ENCODE results near the gene DST.

DNA sequence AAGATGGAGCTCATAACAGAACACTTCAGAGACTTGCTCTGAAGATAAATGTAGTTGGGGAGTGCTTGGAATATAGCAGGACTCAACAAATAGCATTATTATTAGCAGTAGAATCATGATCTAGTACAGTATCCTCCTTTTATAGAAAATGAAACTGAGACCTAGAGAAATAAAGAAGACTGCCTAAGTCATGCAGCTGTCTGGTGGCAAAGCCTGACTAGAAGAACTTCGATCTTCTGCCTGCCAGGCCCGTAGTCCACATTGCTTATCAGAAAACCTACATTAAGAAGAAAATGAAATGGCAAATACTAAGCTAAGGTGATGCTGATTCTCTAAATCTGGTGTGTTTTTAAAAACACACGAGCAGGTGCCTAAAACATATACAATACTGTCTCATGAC, 46.4 kb upstream of the DST start:
- TF ChIP-seq CTCF (IDR thresholded peaks at IDR 0.05; ENCODE audit: poor library complexity) (no peak), EZH2phosphoT487 (IDR thresholded peaks at IDR 0.05; ENCODE audit: low read depth, severe bottlenecking, unreplicated experiment) (no peak), EZH2 (IDR thresholded peaks at IDR 0.05; ENCODE audit: borderline replicate concordance) (no peak)

Measured in hepatocyte (in vitro differentiated cells).